Subcutaneous adipose tissue (tissue), 4 donors: ENCODE measurements around the gene ARPC4. TPM values are rescaled to one million over a fixed set of nuclear protein-coding genes. Genes with fewer than 3 reads are reported as not detected.

Experiments
- total RNA-seq, 4 donors: library from RNA; depleted of rRNA; stranded (reverse); fragments of >200 nt; gene quantifications; one replicate each; pipeline ENCODE4 v1.1.0, GENCODE V29; 2016
- TF ChIP-seq, protein P1 (sequence below): fragments of 450-650 bp; IDR thresholded peaks from one replicate; pipeline ENCODE4 v1.5.1; 2016; ENCODE audit warnings: low read depth, mild to moderate bottlenecking, control low read depth, antibody characterized with exemption, moderate library complexity

ARPC4 gene
- total RNA-seq, 4 donors from 2014 or later = 85.4 to 174 (median 158) TPM

DNA sequence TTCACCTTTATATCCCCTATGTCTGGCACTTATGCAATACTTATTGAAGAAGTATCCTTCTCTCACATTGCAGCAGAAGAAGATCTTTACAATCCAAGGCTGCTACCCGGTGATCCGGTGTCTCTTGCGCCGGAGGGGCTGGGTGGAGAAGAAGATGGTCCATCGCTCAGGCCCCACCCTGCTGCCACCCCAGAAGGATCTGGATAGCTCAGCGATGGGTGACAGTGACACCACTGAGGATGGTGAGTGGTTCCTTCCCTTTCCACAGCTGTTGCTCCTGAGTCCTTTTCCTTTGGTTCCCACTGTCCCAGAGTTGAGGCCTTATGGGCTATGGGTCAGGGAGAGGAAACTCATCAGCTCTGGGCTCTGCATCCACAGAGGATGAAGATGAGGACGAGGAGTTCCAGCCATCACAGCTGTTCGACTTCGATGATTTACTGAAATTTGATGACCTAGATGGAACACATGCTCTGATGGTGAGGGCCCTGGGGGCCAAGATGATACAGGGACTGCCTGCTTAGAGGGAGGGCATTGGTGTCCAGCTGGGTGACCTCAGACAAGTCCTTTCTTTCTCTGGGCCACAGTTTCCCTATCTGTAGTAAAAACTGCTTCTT, 20.1 kb downstream of the ARPC4 start:
- TF ChIP-seq, protein P1, sequence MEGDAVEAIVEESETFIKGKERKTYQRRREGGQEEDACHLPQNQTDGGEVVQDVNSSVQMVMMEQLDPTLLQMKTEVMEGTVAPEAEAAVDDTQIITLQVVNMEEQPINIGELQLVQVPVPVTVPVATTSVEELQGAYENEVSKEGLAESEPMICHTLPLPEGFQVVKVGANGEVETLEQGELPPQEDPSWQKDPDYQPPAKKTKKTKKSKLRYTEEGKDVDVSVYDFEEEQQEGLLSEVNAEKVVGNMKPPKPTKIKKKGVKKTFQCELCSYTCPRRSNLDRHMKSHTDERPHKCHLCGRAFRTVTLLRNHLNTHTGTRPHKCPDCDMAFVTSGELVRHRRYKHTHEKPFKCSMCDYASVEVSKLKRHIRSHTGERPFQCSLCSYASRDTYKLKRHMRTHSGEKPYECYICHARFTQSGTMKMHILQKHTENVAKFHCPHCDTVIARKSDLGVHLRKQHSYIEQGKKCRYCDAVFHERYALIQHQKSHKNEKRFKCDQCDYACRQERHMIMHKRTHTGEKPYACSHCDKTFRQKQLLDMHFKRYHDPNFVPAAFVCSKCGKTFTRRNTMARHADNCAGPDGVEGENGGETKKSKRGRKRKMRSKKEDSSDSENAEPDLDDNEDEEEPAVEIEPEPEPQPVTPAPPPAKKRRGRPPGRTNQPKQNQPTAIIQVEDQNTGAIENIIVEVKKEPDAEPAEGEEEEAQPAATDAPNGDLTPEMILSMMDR = no peak

DNA sequence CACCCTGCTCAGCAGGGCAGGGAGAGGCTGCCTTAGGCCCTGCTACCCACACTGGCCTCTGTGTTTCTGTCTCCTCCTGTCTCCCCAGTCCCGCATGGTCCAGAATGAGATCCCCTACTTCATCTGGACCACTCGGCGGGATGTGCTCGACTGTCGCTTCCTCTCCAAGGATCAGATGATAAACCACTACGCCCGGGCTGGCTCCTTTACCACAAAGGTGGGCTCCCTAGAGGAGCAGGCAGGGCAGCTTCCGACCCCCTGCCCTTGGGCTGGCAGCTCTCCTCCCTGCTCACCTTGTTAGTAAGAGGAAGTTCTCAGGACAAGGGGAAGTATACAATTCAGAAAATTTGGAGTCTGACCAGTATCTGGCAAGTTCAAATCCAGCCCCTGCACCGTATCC, 23.1 kb downstream of the ARPC4 start:
- TF ChIP-seq, protein P1 = no peak

DNA sequence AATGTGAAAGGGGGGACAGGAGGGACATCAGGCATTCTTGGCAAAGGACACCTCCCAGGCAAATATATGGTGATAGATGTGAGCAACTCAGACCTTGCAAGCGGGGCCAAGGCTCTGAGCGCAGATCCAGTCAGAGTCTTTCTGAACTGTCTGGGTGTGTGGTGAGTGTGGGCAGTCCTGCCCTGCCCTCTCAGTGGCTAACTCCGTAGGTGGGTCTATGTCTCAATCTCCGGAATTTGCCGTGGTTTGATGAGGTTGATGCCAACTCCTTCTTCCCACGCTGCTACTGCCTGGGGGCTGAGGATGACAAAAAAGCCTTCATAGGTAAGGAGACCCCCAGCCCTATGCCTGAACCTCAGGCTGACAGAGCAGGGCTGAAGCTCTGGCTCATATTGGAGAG, 24.6 kb downstream of the ARPC4 start:
- TF ChIP-seq, protein P1 = no peak

DNA sequence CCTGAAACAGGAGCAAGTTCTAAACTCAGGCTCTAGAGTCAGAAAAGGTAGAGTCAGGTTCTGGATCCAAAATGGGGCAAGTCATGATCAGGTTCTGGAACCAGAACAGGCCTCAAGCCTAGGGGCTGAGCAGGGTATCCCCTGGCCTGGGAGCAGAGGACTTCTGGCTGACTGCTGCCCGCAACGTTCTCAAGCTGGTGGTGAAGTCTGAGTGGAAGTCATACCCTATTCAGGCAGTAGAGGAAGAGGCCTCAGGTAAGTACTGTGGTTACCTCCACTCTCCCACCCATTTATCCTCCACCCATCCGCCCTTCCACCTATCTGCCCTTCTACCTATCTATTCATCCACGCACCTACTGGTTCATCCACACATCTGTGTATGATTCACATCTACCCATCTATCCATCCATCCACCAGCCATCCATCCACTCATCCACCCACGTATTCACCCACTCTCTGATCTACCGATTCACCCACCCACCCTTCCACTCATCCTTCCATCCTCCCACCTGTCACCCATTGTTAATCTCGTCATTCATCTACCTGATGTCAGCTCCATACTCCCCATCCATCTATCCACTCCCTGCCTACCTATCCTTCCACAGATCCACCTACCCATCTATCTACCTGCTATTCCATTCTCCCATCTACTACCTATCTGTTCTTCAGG, 25.9 kb downstream of the ARPC4 start:
- TF ChIP-seq, protein P1 = no peak

DNA sequence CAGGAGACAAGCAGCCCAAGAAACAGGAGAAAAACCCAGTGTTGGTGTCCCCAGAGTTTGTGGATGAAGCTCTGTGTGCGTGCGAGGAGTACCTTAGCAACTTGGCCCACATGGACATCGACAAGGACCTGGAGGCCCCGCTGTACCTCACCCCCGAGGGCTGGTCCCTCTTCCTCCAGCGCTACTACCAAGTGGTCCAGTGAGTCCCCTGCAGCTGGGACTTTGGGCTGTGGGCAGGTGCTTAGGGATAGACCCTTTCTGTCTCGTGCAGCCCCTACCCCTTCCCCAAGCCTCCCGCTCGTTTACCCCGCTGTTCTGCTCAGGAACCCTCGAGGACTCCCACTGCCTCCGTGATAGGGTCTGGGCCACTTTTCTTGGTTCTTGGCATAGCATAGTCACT, 27.7 kb downstream of the ARPC4 start:
- TF ChIP-seq, protein P1 = no peak

DNA sequence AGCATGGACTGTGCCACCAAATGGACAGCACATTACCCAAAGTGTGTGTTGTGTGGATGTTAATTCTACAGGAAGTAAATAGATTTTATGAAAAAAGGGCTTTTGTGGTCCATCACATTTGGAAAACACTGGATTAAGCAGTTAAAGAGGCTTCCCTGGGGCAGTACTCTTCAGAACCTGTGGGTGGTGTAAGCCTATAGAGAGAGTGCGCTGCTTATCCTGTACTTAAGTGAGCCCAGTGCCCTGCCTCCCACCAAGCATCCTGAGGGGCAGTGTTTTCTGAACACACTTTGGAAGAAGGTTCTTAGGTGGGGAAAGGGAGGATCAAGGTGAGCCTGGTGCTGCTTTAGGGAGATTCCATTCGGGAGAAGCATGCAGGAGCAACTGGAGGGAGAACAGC, 28.1 kb downstream of the ARPC4 start:
- TF ChIP-seq, protein P1 = no peak

DNA sequence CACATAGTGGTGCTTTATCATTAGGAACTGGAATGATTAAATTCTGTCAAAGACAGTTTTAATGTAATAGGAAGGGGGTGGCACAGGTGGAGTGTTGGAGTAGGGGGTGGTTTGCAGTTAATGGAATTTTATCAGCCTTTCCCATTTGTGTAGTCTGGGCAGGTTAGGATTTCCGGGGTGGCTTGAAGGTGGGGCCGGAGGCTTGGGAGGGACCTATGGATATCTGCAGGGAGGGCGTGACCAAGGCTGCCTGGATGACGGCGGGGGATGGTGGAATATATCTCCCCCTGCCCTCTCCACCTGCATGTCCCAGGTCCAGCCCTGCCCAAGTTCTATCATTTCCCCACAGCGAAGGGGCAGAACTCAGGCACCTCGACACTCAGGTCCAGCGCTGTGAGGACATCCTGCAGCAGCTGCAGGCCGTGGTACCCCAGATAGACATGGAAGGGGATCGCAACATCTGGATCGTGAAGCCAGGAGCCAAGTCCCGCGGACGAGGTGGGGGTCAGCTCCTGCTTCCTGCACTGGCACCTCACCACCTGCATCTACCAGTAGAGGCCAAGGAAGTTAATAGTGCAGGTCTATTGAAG, 32.7 kb downstream of the ARPC4 start:
- TF ChIP-seq, protein P1 = no peak
